Heart right ventricle (tissue), 16 donors: ENCODE results near the gene RNF207. TPM values are rescaled to one million over a fixed set of nuclear protein-coding genes. Genes with fewer than 3 reads are reported as not detected.

Source experiments
- ATAC-seq, 8 donors: fragments of 200-7000 bp; cut with Tn5 transposase; one replicate each; pipeline ENCODE4 v1.9.1; 2020; ENCODE audit warnings: mild to moderate bottlenecking in 8 of 8, moderate library complexity in 8 of 8, moderate number of reproducible peaks in 1 of 8
- DNase-seq, 2 donors: peaks; one replicate each; pipeline ENCODE4 v3.0.0-alpha.2; 2020
- H3K27ac ChIP-seq, 10 donors: fragments of 200-600 bp; sonication (generic) in 2 of 10; one replicate each; pipeline versions ENCODE4 v1.5.0 to v1.8.0; 2020 to 2022; ENCODE audit warnings: mild to moderate bottlenecking in 3 of 10
- H3K27me3 ChIP-seq, 7 donors: fragments of 200-600 bp; one replicate each; pipeline ENCODE4 v1.8.0; 2021 to 2022; ENCODE audit warnings: mild to moderate bottlenecking in 2 of 7
- H3K36me3 ChIP-seq, 9 donors: fragments of 200-600 bp; sonication (generic) in 1 of 9; one replicate each; pipeline versions ENCODE4 v1.5.0 to v1.8.0; 2020 to 2022; ENCODE audit warnings: mild to moderate bottlenecking in 2 of 9
- H3K4me1 ChIP-seq, 9 donors: fragments of 200-600 bp; sonication (generic) in 1 of 9; one replicate each; pipeline versions ENCODE4 v1.5.0 to v1.8.0; 2020 to 2022; ENCODE audit warnings: mild to moderate bottlenecking in 4 of 9
- H3K4me3 ChIP-seq, 10 donors: fragments of 200-600 bp; sonication (generic) in 2 of 10; one replicate each; pipeline versions ENCODE4 v1.5.0 to v1.8.0; 2020 to 2022; ENCODE audit warnings: mild to moderate bottlenecking in 7 of 10, moderate library complexity in 2 of 10
- H3K9me3 ChIP-seq, 11 donors: fragments of 200-600 bp in 10 of 11; sonication (generic) in 2 of 11; one replicate each; pipeline versions ENCODE4 v1.5.0 to v1.8.0; 2013 to 2022; ENCODE audit warnings: mild to moderate bottlenecking in 2 of 11, control low read depth in 1 of 11, moderate library complexity in 1 of 11
- WGBS, 2 donors: extraction: QIAGEN DNeasy Blood & Tissue Kit; methylation state at CpG; one replicate each; pipeline ENCODE4 v1.1.7; 2013; ENCODE audit warnings: inconsistent platforms in 1 of 2; 5-methylcytosine and 5-hydroxymethylcytosine counted together
- intact Hi-C, 10 donors: fragments of 100-400 bp; cut with DNase I; formaldehyde crosslinking; loops; one replicate each; pipeline versions ENCODE4 v1.11.1 to v1.14.2; 2022
- polyA plus RNA-seq, 2 donors: library from polyadenylated mRNA; stranded (reverse); fragments of 200-250 nt; gene quantifications; one replicate each; pipeline ENCODE4 v1.2.3, GENCODE V29; 2013
- total RNA-seq, 10 donors: library from RNA; stranded (reverse); fragmentation: NEBNext Ultra II Directional in 3 of 10; extraction: Animal tissue kit (Norgen Biotek cat#: 25700) in 3 of 10; gene quantifications; one replicate each; pipeline versions ENCODE4 v1.2.1 to v1.2.4, GENCODE V29; 2021 to 2023
- TF ChIP-seq, protein P1 (sequence below), 9 donors: fragments of 200-600 bp; sonication (generic) in 2 of 9; IDR thresholded peaks; one replicate each; pipeline versions ENCODE4 v1.5.0 to v1.8.0; 2021 to 2022; ENCODE audit warnings: antibody characterized with exemption in 9 of 9, mild to moderate bottlenecking in 5 of 9, moderate library complexity in 1 of 9
- donor health status: Arrhythmogenic right ventricular cardiomyopathy.
- donor health status: ischemic (EF 13 %, LVEDD 7.1; RV severe dilation, severe dysfunction).
- donor health status: healthy with polysubstance abuse.
- donor health status: DM: no; HTN: yes; CAD: no.
- donor health status: DM: no; HTN: no; CAD: no.
- donor health status: ischemic (EF 25% LVEDD 6.9; RV normal size, moderate dysfunction).
- donor health status: ischemic (EF 25% LVEDD 5.7; RV mildly dilated, moderate dysfunction).
- donor health status: healthy.
- donor health status: DM: yes; HTN: yes; CAD: no.
- donor health status: Ischemic cardiomyopathy.
- donor health status: ischemic (EF 35%, LVEDD 5.7; RV mildly dilated, moderate dysfunction).
- donor health status: nonischemic (EF 11% LVEDD 7.7; RV severe dilation, severe dysfunction).
- donor health status: DM: yes; HTN: yes; CAD: no.
- donor health status: PGD.
- donor health status: ischemic (EF 29% LVEDD 5.4; RV normal size, mild dysfunction).
- donor health status: nonischemic (EF 23%, LVEDD 6.1; RV moderate dilation, normal function).

RNF207 gene
- total and polyA plus RNA-seq, 12 donors, result 16.2 to 183 (median 67.4) TPM

DNA sequence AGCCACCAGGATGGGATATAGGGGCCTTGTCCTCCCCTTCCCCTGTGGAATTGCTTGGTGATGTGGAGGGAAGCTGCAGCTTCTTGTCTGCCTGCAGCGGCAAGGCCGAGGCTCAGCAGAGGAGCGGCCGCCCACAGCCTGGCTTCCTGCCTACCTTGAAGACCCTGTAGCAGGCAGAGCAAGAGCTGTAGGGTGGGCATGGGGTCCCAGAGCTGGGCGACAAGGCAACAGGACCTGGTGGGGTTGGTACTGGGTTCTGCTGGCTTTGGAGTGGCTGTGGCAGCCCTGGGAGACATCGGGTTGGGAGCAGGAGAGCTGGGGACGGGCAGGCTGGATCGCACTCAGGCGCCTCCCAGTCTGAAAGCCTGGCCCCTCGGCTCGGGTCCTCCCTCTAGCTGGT is 60.7 kb downstream of the RNF207 start:
- TF ChIP-seq, protein P1, sequence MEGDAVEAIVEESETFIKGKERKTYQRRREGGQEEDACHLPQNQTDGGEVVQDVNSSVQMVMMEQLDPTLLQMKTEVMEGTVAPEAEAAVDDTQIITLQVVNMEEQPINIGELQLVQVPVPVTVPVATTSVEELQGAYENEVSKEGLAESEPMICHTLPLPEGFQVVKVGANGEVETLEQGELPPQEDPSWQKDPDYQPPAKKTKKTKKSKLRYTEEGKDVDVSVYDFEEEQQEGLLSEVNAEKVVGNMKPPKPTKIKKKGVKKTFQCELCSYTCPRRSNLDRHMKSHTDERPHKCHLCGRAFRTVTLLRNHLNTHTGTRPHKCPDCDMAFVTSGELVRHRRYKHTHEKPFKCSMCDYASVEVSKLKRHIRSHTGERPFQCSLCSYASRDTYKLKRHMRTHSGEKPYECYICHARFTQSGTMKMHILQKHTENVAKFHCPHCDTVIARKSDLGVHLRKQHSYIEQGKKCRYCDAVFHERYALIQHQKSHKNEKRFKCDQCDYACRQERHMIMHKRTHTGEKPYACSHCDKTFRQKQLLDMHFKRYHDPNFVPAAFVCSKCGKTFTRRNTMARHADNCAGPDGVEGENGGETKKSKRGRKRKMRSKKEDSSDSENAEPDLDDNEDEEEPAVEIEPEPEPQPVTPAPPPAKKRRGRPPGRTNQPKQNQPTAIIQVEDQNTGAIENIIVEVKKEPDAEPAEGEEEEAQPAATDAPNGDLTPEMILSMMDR (IDR thresholded peaks at IDR 0.05), result no peak
- Histone ChIP-seq H3K27me3 (peaks cover 0 to 15% (median 9%) of the 10 kb centered on the region in 7 donors), H3K9me3 (no peaks in the 10 kb centered on the region), H3K4me1 (peaks cover 8 to 39% (median 19%) of the 10 kb centered on the region in 9 donors), H3K4me3 (no peak overlapping the region), H3K36me3 (no peaks in the 10 kb centered on the region), H3K27ac (no peak overlapping the region)
- intact Hi-C loops, result no loop called here
- 90 to 92% methylated on average over 11 of the region's 11 CpGs for WGBS, 2 donors
- no peak for DNase-seq
- ATAC-seq, result no peak

DNA sequence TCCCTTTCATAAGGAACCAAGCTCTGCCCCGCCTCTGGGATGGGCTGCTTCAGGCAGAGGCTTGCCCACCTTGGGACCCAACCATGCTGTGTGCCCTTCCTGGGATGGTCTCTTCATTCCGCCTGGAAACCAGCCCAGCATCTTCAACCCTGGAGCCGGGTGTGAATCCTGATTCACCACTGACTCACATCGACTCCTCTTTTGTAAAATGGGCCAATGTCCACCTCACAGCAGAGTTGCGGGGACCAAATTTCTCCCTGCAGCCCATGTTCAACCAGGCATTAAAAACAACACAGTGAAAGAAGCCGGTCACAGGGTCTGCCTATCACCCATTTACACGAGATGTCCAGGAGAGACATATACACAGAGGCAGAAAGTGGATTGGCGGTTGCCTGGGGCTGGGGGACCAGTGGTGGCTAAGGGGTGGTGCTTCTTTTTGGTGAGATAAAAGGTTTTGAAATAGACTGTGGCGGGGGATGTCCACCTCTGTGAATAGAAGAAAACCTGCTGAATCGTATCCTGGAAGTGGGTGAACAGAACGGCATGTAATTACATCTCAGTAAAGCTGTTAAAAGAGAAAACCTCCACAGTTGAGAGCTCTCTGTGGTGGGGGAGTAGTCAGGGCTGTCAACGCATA is 61.9 kb downstream of the RNF207 start:
- intact Hi-C loops, result no loop called here
- Histone ChIP-seq H3K36me3 (no peaks in the 10 kb centered on the region), H3K4me1 (peaks cover 0 to 37% (median 9%) of the 10 kb centered on the region in 9 donors), H3K27ac (no peak overlapping the region), H3K9me3 (no peaks in the 10 kb centered on the region), H3K4me3 (no peak overlapping the region), H3K27me3 (peaks cover 0 to 5% (median 2%) of the 10 kb centered on the region in 7 donors)
- ATAC-seq, result no peak
- WGBS, 2 donors, result 92 to 93% methylated on average over 12 of the region's 12 CpGs
- TF ChIP-seq, protein P1 (IDR thresholded peaks at IDR 0.05), result no peak
- DNase-seq, result no peak

DNA sequence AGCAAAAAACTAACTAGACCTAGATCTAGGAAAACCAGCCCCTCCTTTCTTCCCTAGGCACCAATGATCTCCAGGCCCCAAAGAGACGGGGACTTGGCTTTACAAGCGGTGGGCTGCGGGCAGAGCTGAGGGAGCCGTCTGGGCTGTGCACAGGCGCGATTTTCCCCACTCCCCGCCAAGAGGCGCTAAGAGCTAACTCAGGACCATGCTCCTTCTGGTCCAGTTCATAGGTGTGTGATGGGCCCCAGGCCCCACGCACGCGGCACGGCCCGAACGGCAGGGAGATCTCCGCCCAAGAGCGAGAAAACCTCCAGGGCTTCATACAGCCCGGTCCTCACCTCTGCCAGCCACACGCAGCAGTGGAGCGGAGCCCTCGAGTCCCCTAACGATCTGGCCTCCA is 62.5 kb downstream of the RNF207 start:
- ATAC-seq, result no peak
- H3K27ac ChIP-seq, result no peak overlapping the region
- intact Hi-C loops, result no loop called here
- H3K36me3 ChIP-seq, result no peaks in the 10 kb centered on the region
- H3K4me3 ChIP-seq, result no peak overlapping the region
- peaks cover 0 to 31% (median 5%) of the 10 kb centered on the region in 9 donors for H3K4me1 ChIP-seq
- WGBS, 2 donors, result 82 to 84% methylated on average over 21 of the region's 21 CpGs
- TF ChIP-seq, protein P1 (IDR thresholded peaks at IDR 0.05), result no peak
- peaks cover 0 to 5% (median 0%) of the 10 kb centered on the region in 7 donors for H3K27me3 ChIP-seq
- no peaks in the 10 kb centered on the region for H3K9me3 ChIP-seq
- DNase-seq, result no peak

DNA sequence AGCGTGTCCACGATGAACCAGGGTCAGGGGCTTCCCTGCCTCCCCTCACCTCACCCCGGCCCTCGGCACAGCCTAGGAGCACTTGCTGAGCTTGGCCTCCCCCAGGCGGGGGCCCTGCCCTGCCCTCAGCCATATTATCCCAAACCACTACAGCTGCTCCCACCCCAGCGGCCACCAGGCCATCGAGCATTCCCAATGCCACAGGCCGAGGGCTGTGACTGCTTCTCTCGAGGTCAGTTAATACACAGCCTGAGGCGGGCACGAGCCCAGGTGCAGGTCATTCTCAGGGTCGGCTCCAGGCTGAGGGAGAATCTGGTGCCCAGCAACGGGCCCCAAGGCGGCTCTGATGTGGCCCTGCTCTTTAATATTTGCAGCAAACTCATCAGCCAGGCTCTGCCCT is 63.4 kb downstream of the RNF207 start:
- Histone ChIP-seq H3K36me3 (no peaks in the 10 kb centered on the region), H3K27me3 (no peaks in the 10 kb centered on the region), H3K4me1 (peaks cover 0 to 24% (median 0%) of the 10 kb centered on the region in 9 donors), H3K4me3 (no peak overlapping the region), H3K9me3 (no peaks in the 10 kb centered on the region), H3K27ac (no peak overlapping the region)
- TF ChIP-seq, protein P1 (IDR thresholded peaks at IDR 0.05), result no peak
- 91 to 95% methylated on average over 14 of the region's 14 CpGs for WGBS, 2 donors
- intact Hi-C loops, result no loop called here
- no peak for DNase-seq
- ATAC-seq, result no peak
